Vagina (tissue), 2 donors: ENCODE data around the gene FOXF1. TPM values are rescaled to one million over a fixed set of nuclear protein-coding genes. Genes with fewer than 3 reads are reported as not detected.

Experiments
- DNase-seq, 2 donors: peaks; one replicate each; pipeline ENCODE4 v3.0.0-alpha.2; 2017; ENCODE audit errors: extremely low spot score in 2 of 2
- H3K27ac ChIP-seq: fragments of 200-600 bp; sonication (generic); one replicate; pipeline ENCODE4 v1.5.1; 2019
- H3K27me3 ChIP-seq: fragments of 200-600 bp; sonication (generic); one replicate; pipeline ENCODE4 v1.5.1; 2019
- H3K36me3 ChIP-seq, 2 donors: fragments of 200-600 bp; sonication (generic); one replicate each; pipeline ENCODE4 v1.5.1; 2017 to 2019
- H3K4me1 ChIP-seq: fragments of 200-600 bp; sonication (generic); one replicate; pipeline ENCODE4 v1.5.1; 2019
- H3K4me3 ChIP-seq, 2 donors: fragments of 200-600 bp; sonication (generic); 1 replicate in 1 of 2; 2 replicates in 1 of 2; pipeline ENCODE4 v1.5.1; 2016 to 2019
- H3K9me3 ChIP-seq: fragments of 200-600 bp; sonication (generic); one replicate; pipeline ENCODE4 v1.5.1; 2019
- CTCF ChIP-seq, 3 experiments: fragments of 450-650 bp in 2 of 3; fragments of 200-600 bp in 1 of 3; sonication (generic) in 1 of 3; IDR thresholded peaks; one replicate each; pipeline ENCODE4 v1.5.1; 2017 to 2019; ENCODE audit warnings: antibody characterized with exemption in 3 of 3, mild to moderate bottlenecking in 2 of 3, moderate library complexity in 2 of 3
- POLR2A ChIP-seq, 2 donors: fragments of 450-650 bp; IDR thresholded peaks; one replicate each; pipeline ENCODE4 v1.6.1; 2017; ENCODE audit warnings: antibody characterized with exemption in 2 of 2, mild to moderate bottlenecking in 2 of 2, moderate library complexity in 2 of 2
- POLR2AphosphoS5 ChIP-seq, 2 donors: sonication (generic); formaldehyde crosslinking; IDR thresholded peaks; one replicate each; pipeline ENCODE4 v1.9.0; 2017; ENCODE audit warnings: antibody characterized with exemption in 2 of 2, mild to moderate bottlenecking in 2 of 2, low read depth in 1 of 2; ENCODE audit not compliant: insufficient read depth in 1 of 2
- intact Hi-C: fragments of 100-400 bp; cut with DNase I; formaldehyde crosslinking; loops from one replicate; pipeline ENCODE4 v1.15.1; 2023
- total RNA-seq: library from RNA; depleted of rRNA; stranded (reverse); fragments of >200 nt; gene quantifications from one replicate; pipeline ENCODE4 v1.2.3, GENCODE V29; 2016

FOXF1 gene
- total RNA-seq, 1 donor from 2014 or later = 26.0 TPM

- H3K4me1 ChIP-seq = peaks cover 54% of the 10 kb centered on the region
Measured at GRCh38 chr16:86507173-86508027, 2.9 kb upstream of the FOXF1 start.

GRCh38 chr16:86508028-86508946, 2.0 kb upstream of the FOXF1 start:
- Histone ChIP-seq H3K9me3 (no peaks in the 10 kb centered on the region), H3K4me3 (peak overlapping the region; percentile 66 to 80), H3K36me3 (peaks cover 0 to under 1% of the 10 kb centered on the region in 2 donors), H3K27me3 (no peaks in the 10 kb centered on the region), H3K27ac (peak overlapping the region; percentile 94), H3K4me1 (peaks cover 63% of the 10 kb centered on the region)
- no peak for DNase-seq
- intact Hi-C loops = no loop called here
- TF ChIP-seq POLR2A (IDR thresholded peaks at IDR 0.05) = peak in 1 of 2 donors; percentile 2
- no peak for TF ChIP-seq CTCF (IDR thresholded peaks at IDR 0.05)
- TF ChIP-seq POLR2AphosphoS5 (IDR thresholded peaks at IDR 0.05; ENCODE audit: insufficient read depth in 1 of 2, low read depth in 1 of 2) = no peak

More at GRCh38 chr16:86507173-86508027, 2.9 kb upstream of the FOXF1 start:
- H3K27ac ChIP-seq = peak overlapping the region; percentile 94
- DNase-seq = no peak
- no peaks in the 10 kb centered on the region for H3K9me3 ChIP-seq
- TF ChIP-seq POLR2AphosphoS5 (IDR thresholded peaks at IDR 0.05; ENCODE audit: insufficient read depth in 1 of 2, low read depth in 1 of 2) = no peak
- no peak for TF ChIP-seq POLR2A (IDR thresholded peaks at IDR 0.05)
- no peak for TF ChIP-seq CTCF (IDR thresholded peaks at IDR 0.05)
- H3K36me3 ChIP-seq = no peaks in the 10 kb centered on the region
- H3K27me3 ChIP-seq = no peaks in the 10 kb centered on the region
- peak overlapping the region; percentile 66 to 80 for H3K4me3 ChIP-seq
- intact Hi-C loops = no loop called here

GRCh38 chr16:86508947-86509758, 1.2 kb upstream of the FOXF1 start:
- TF ChIP-seq POLR2A (IDR thresholded peaks at IDR 0.05) (no peak), CTCF (IDR thresholded peaks at IDR 0.05) (no peak), POLR2AphosphoS5 (IDR thresholded peaks at IDR 0.05; ENCODE audit: insufficient read depth in 1 of 2, low read depth in 1 of 2) (no peak)
- Histone ChIP-seq H3K4me3 (peak overlapping the region; percentile 66 to 80), H3K27ac (peak overlapping the region; percentile 94), H3K9me3 (no peaks in the 10 kb centered on the region), H3K36me3 (peaks cover 0 to 7% of the 10 kb centered on the region in 2 donors), H3K4me1 (peaks cover 69% of the 10 kb centered on the region), H3K27me3 (no peaks in the 10 kb centered on the region)
- no peak for DNase-seq
- intact Hi-C loops = no loop called here

- TF ChIP-seq POLR2AphosphoS5 (IDR thresholded peaks at IDR 0.05; ENCODE audit: insufficient read depth in 1 of 2, low read depth in 1 of 2) = peak in 1 of 2 donors; percentile 90
- peak in 1 of 2 donors; percentile 58 for TF ChIP-seq POLR2A (IDR thresholded peaks at IDR 0.05)
- TF ChIP-seq CTCF (IDR thresholded peaks at IDR 0.05) = no peak
- H3K4me1 ChIP-seq = peaks cover 64% of the 10 kb centered on the region
- H3K27ac ChIP-seq = peak overlapping the region; percentile 94
- H3K4me3 ChIP-seq = peak overlapping the region; percentile 66 to 80
- intact Hi-C loops = loop anchor here (5.0 kb wide), 1 partner anchor 168 kb away; no protein-coding TSS in a partner anchor
- no peaks in the 10 kb centered on the region for H3K27me3 ChIP-seq
- no peak for DNase-seq
- no peaks in the 10 kb centered on the region for H3K9me3 ChIP-seq
- peaks cover 0 to 7% of the 10 kb centered on the region in 2 donors for H3K36me3 ChIP-seq
Measured at GRCh38 chr16:86509759-86510464, 415 bp upstream of the FOXF1 start.
